ENCODE measurements around the gene OR2J2. TPM values are rescaled to one million over a fixed set of nuclear protein-coding genes. Genes with fewer than 3 reads are reported as not detected.
"Not testable (repeated sequence)": the region's sequence is repeated elsewhere in the genome, so short reads cannot be mapped to it uniquely, and the experiment has no call there.

Gene OR2J2
- polyA plus RNA-seq (2011; rRNA removed) (not detected in 2 replicates), polyA minus RNA-seq (2011; rRNA and poly(A)+ RNA removed) (not detected in 2 replicates)

DNA sequence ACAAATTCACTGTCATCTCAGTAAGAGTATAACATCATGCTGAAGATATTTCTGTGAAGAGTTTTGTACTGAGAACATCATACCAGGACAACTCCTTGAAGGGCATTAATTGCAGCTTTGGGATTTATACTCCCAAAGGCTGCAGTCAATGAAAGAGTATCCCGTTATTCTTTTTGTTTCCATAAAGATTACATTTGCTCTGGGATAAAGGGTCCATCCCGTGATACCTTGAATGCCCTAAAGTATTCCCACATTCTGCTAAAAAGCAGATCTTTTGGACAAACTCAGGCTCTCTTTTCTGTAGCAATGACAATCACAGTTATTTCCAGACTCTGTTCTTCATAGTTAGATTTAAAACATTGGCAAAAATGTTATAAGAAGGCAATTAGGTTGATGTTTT is at the start of gene OR2J2:
OR2J2 (plus strand) TSS at position 301 of the 400 bp plus-strand sequence. CDS start 2,729 bp downstream, outside the sequence.
- POLR2A ChIA-PET; H3K27me3 ChIP-seq (ENCODE audit: control insufficient read depth, insufficient read depth, low read length); H3K4me3 ChIP-seq (ENCODE audit: low read depth, low read length); CTCF ChIA-PET; DNase-seq (ENCODE audit: low read depth, low spot score); H3K9me3 ChIP-seq (ENCODE audit: control insufficient read depth, insufficient read depth, low read length); H3K27ac ChIP-seq (ENCODE audit: low read depth, low read length): not testable (repeated sequence)

DNA sequence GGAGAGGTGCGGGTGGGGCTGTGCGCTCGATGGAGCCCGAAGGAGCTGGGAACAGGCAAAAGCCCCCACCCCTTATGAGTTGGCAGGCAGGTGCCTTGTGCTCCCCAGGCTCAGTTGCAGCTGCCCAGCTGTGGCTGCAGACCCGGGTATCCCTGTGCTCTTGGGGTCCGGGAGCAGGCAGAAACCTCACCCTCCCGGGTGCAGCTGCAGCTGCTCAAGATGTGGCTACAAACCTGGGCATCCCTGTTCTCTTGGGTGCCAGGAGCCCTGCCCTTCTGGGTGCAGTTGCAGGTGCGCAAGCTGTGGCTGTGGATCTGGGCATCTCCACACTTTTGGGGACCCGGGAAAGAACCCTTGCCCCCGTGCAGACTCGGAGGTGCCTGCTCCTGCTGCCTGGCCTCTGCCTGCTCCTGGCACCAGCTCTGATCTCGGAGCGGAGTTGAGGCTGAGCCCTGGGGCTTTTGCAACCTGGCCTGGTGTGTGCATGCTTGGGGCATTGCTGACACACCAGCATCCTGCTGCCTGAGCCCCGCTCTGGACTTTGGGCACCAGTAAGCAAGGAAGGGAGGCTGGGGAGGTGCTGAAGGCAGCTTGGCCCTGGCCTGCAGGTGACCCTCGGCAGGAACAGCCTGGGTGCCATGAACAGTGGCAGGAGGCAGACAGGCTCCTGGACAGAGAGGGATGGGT is 41.2 kb upstream of the OR2J2 start:
- ChIA-PET POLR2A (no interaction called here), CTCF (no interaction called here)
- peaks cover 11% of the 10 kb centered on the region for H3K9me3 ChIP-seq (ENCODE audit: control insufficient read depth, insufficient read depth, low read length)
- DNase-seq (ENCODE audit: low read depth, low spot score) = no peak
- no peak overlapping the region for H3K4me3 ChIP-seq (ENCODE audit: low read depth, low read length)
- H3K27ac ChIP-seq (ENCODE audit: low read depth, low read length) = no peak overlapping the region
- TF ChIP-seq, protein P1, sequence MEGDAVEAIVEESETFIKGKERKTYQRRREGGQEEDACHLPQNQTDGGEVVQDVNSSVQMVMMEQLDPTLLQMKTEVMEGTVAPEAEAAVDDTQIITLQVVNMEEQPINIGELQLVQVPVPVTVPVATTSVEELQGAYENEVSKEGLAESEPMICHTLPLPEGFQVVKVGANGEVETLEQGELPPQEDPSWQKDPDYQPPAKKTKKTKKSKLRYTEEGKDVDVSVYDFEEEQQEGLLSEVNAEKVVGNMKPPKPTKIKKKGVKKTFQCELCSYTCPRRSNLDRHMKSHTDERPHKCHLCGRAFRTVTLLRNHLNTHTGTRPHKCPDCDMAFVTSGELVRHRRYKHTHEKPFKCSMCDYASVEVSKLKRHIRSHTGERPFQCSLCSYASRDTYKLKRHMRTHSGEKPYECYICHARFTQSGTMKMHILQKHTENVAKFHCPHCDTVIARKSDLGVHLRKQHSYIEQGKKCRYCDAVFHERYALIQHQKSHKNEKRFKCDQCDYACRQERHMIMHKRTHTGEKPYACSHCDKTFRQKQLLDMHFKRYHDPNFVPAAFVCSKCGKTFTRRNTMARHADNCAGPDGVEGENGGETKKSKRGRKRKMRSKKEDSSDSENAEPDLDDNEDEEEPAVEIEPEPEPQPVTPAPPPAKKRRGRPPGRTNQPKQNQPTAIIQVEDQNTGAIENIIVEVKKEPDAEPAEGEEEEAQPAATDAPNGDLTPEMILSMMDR (IDR thresholded peaks at IDR 0.05; ENCODE audit: low read depth, low read length) = no peak
- H3K27me3 ChIP-seq (ENCODE audit: control insufficient read depth, insufficient read depth, low read length) = no peaks in the 10 kb centered on the region

DNA sequence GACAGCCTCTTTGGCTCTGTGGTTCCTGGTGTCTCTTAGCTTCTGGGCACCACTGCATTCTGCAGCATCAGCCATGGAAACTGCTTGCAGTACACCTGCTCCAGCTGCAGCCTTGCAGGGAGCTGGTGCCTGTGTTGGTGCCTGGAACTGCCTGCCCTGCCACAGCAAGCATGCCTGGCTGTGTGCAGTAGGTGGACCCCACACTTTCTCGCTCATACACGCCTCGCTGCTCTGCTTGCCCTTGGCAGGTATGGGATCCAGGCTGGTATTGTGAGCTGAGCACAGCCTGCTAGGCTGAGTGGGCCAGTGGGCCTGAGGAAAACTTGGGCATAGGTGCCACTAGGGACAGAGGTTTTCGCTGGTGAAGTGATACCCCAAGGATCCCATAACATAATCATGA is 40.1 kb upstream of the OR2J2 start:
- Histone ChIP-seq H3K27me3 (ENCODE audit: control insufficient read depth, insufficient read depth, low read length) (no peaks in the 10 kb centered on the region), H3K27ac (ENCODE audit: low read depth, low read length) (no peak overlapping the region), H3K9me3 (ENCODE audit: control insufficient read depth, insufficient read depth, low read length) (peaks cover 11% of the 10 kb centered on the region), H3K4me3 (ENCODE audit: low read depth, low read length) (no peak overlapping the region)
- CTCF ChIA-PET = no interaction called here
- DNase-seq (ENCODE audit: low read depth, low spot score) = no peak
- TF ChIP-seq, protein P1 (IDR thresholded peaks at IDR 0.05; ENCODE audit: low read depth, low read length) = no peak
- POLR2A ChIA-PET = no interaction called here

DNA sequence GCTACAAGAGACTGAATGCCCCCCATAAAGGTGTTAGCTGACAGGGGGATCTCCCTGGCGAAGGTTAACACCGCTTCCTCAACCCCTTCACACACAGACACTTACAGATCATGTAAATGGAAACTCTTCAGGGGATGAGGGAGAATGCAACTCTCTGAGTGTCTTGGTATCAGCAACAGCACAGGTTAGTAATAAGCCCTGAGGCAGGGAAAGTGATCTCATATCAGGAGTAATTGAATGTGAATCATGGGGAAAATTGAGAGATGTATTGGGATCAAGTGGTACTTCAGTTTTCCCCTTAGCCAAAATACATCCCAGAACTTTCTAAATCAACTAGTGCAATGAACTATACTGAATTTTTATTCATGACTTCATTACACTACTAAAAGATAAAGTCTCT is 39.0 kb upstream of the OR2J2 start:
- no peak overlapping the region for H3K4me3 ChIP-seq (ENCODE audit: low read depth, low read length)
- H3K27ac ChIP-seq (ENCODE audit: low read depth, low read length) = no peak overlapping the region
- POLR2A ChIA-PET = no interaction called here
- DNase-seq (ENCODE audit: low read depth, low spot score) = no peak
- CTCF ChIA-PET = no interaction called here
- TF ChIP-seq, protein P1 (IDR thresholded peaks at IDR 0.05; ENCODE audit: low read depth, low read length) = no peak
- H3K9me3 ChIP-seq (ENCODE audit: control insufficient read depth, insufficient read depth, low read length) = peaks cover 11% of the 10 kb centered on the region
- H3K27me3 ChIP-seq (ENCODE audit: control insufficient read depth, insufficient read depth, low read length) = no peaks in the 10 kb centered on the region

DNA sequence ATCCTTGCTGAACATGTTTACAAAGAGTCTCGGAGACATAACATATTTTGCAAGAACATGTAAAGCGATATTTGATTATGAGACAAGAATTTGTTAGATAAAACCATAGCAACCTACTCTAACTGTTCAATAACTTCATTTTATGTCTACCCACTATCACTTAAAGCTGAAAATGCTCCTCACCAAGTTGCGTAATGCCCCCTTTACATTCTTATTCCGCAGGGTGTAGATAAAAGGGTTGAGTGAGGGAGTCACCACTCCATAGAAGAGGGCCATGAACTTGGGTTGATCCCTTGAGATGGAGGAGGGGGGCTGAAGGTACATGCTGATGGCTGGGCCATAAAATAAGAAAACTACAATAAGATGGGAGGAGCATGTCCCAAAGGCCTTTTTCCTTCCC is 33.0 kb upstream of the OR2J2 start:
- Histone ChIP-seq H3K9me3 (ENCODE audit: control insufficient read depth, insufficient read depth, low read length) (no peaks in the 10 kb centered on the region), H3K4me3 (ENCODE audit: low read depth, low read length) (no peak overlapping the region), H3K27ac (ENCODE audit: low read depth, low read length) (no peak overlapping the region), H3K27me3 (ENCODE audit: control insufficient read depth, insufficient read depth, low read length) (no peaks in the 10 kb centered on the region)
- ChIA-PET CTCF (no interaction called here), POLR2A (no interaction called here)
- TF ChIP-seq, protein P1 (IDR thresholded peaks at IDR 0.05; ENCODE audit: low read depth, low read length) = no peak
- DNase-seq (ENCODE audit: low read depth, low spot score) = no peak
